Smooth muscle cell (in vitro differentiated cells): Measurements from ENCODE around the gene TNRC6C. TPM values are rescaled to one million over a fixed set of nuclear protein-coding genes. Genes with fewer than 3 reads are reported as not detected.

Source experiments
- DNase-seq: peaks from one replicate; lab custom pipeline; 2025; ENCODE audit not compliant: unreplicated experiment; lab: John Stamatoyannopoulos, UW
- H2AFZ ChIP-seq: fragments of 200-600 bp; sonication (generic); 2 replicates; pipeline ENCODE4 v1.6.0; 2016; ENCODE audit warnings: antibody characterized with exemption, low read depth, mild to moderate bottlenecking
- H3F3A ChIP-seq: fragments of 200-600 bp; sonication (generic); 2 replicates; pipeline ENCODE4 v1.6.0; 2017; ENCODE audit warnings: antibody characterized with exemption, low read depth
- H3K27ac ChIP-seq: fragments of 200-600 bp; sonication (generic); 2 replicates; pipeline ENCODE4 v1.5.1; 2016; ENCODE audit warnings: low read depth, mild to moderate bottlenecking
- H3K27me3 ChIP-seq: fragments of 200-600 bp; sonication (generic); 2 replicates; pipeline ENCODE4 v1.6.1; 2016; ENCODE audit warnings: low read depth, mild to moderate bottlenecking
- H3K36me3 ChIP-seq: fragments of 200-600 bp; sonication (generic); 2 replicates; pipeline ENCODE4 v1.5.1; 2016; ENCODE audit warnings: low read depth
- H3K4me1 ChIP-seq: fragments of 200-600 bp; sonication (generic); 2 replicates; pipeline ENCODE4 v1.5.1; 2016; ENCODE audit warnings: low read depth
- H3K4me2 ChIP-seq: fragments of 200-600 bp; sonication (generic); 2 replicates; pipeline ENCODE4 v1.6.0; 2016; ENCODE audit warnings: mild to moderate bottlenecking
- H3K4me3 ChIP-seq: fragments of 200-600 bp; sonication (generic); 2 replicates; pipeline ENCODE4 v1.5.1; 2016; ENCODE audit warnings: mild to moderate bottlenecking
- H3K79me2 ChIP-seq: fragments of 200-600 bp; sonication (generic); 2 replicates; pipeline ENCODE4 v1.6.0; 2016; ENCODE audit warnings: low read depth, mild to moderate bottlenecking
- H3K9ac ChIP-seq: fragments of 200-600 bp; sonication (generic); 2 replicates; pipeline ENCODE4 v1.6.0; 2016; ENCODE audit warnings: low read depth
- H3K9me3 ChIP-seq: fragments of 200-600 bp; sonication (generic); replicated peaks from 2 replicates; pipeline ENCODE4 v1.5.1; 2016; ENCODE audit warnings: low read depth
- H4K20me1 ChIP-seq: fragments of 200-600 bp; sonication (generic); 2 replicates; pipeline ENCODE4 v1.6.0; 2016; ENCODE audit warnings: low read depth
- WGBS: methylation state at CpG from one replicate; pipeline ENCODE4 v1.1.7; 2016; ENCODE audit warnings: low lambda C conversion rate; 5-methylcytosine and 5-hydroxymethylcytosine counted together
- polyA plus RNA-seq: library from polyadenylated mRNA; unstranded; fragments of >200 nt; fragmentation: Nextera tagmentation; extraction: Ambion mirVana; gene quantifications from 2 replicates; pipeline ENCODE4 v1.2.1, GENCODE V29; 2016
- total RNA-seq: library from RNA; depleted of rRNA; stranded (reverse); fragments of >200 nt; gene quantifications from 2 replicates; pipeline ENCODE4 v1.2.3, GENCODE V29; 2014
- TF ChIP-seq, protein P1 (sequence below): fragments of 200-600 bp; sonication (generic); IDR thresholded peaks from 2 replicates; pipeline ENCODE4 v1.5.1; 2017; ENCODE audit warnings: borderline replicate concordance, mild to moderate bottlenecking, antibody characterized with exemption; ENCODE audit not compliant: insufficient read depth, poor library complexity, severe bottlenecking

TNRC6C gene
- total and polyA plus RNA-seq, 2 experiments from 2014 or later: 2.4 to 3.9 TPM

GRCh38 chr17:77999413-78000173, 41.1 kb downstream of the TNRC6C start:
- no peak for DNase-seq
- Histone ChIP-seq H3K27me3 (no peaks in the 10 kb centered on the region), H3K4me2 (peak overlapping the region; percentile 74), H3K4me3 (no peak overlapping the region), H3K9ac (no peak overlapping the region), H4K20me1 (peaks cover 15% of the 10 kb centered on the region), H3K27ac (peak overlapping the region; percentile 61), H3F3A (no peaks in the 10 kb centered on the region), H3K79me2 (no peaks in the 10 kb centered on the region), H3K9me3 (no peaks in the 10 kb centered on the region), H3K4me1 (peaks cover 20% of the 10 kb centered on the region), H3K36me3 (peaks cover 4% of the 10 kb centered on the region), H2AFZ (no peak overlapping the region)
- 87% methylated on average over 7 of the region's 7 CpGs for WGBS
- TF ChIP-seq, protein P1, sequence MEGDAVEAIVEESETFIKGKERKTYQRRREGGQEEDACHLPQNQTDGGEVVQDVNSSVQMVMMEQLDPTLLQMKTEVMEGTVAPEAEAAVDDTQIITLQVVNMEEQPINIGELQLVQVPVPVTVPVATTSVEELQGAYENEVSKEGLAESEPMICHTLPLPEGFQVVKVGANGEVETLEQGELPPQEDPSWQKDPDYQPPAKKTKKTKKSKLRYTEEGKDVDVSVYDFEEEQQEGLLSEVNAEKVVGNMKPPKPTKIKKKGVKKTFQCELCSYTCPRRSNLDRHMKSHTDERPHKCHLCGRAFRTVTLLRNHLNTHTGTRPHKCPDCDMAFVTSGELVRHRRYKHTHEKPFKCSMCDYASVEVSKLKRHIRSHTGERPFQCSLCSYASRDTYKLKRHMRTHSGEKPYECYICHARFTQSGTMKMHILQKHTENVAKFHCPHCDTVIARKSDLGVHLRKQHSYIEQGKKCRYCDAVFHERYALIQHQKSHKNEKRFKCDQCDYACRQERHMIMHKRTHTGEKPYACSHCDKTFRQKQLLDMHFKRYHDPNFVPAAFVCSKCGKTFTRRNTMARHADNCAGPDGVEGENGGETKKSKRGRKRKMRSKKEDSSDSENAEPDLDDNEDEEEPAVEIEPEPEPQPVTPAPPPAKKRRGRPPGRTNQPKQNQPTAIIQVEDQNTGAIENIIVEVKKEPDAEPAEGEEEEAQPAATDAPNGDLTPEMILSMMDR: no peak

DNA sequence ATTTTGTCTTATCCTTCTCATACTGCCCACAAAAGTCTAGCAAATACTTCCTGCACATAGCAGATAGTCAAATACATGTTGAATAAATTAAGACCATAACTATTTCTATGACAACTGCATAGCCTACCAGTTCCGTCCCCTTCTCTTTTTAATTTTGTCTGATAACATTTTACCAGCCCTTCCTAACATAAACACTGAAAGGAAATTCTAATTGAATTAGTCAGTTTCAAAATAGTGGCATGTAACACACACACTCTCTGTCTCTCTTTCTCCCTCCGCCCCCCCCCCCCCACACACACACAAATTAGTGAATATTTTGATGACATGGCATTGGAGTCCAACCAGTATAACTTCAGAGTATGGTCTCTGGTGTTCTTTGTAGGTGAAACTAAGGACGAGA, 41.8 kb downstream of the TNRC6C start:
- 31% methylated on average over 3 of the region's 3 CpGs for WGBS
- Histone ChIP-seq H2AFZ (no peak overlapping the region), H3K4me3 (no peak overlapping the region), H3K27me3 (no peaks in the 10 kb centered on the region), H3F3A (no peaks in the 10 kb centered on the region), H3K36me3 (peaks cover 4% of the 10 kb centered on the region), H3K9ac (no peak overlapping the region), H4K20me1 (peaks cover 8% of the 10 kb centered on the region), H3K4me2 (peak overlapping the region; percentile 74), H3K79me2 (no peaks in the 10 kb centered on the region), H3K4me1 (peaks cover 20% of the 10 kb centered on the region), H3K27ac (peak overlapping the region; percentile 61), H3K9me3 (no peaks in the 10 kb centered on the region)
- no peak for DNase-seq
- TF ChIP-seq, protein P1: no peak

- Histone ChIP-seq H3K4me2 (peak overlapping the region; percentile 20), H3F3A (no peaks in the 10 kb centered on the region), H3K9ac (no peak overlapping the region), H3K4me3 (no peak overlapping the region), H4K20me1 (peaks cover 7% of the 10 kb centered on the region), H3K27ac (peak overlapping the region; percentile 61), H3K4me1 (peaks cover 20% of the 10 kb centered on the region), H3K79me2 (no peaks in the 10 kb centered on the region), H3K27me3 (no peaks in the 10 kb centered on the region), H3K9me3 (no peaks in the 10 kb centered on the region), H3K36me3 (peaks cover 4% of the 10 kb centered on the region), H2AFZ (no peak overlapping the region)
- DNase-seq: no peak
- TF ChIP-seq, protein P1: no peak
- WGBS: 86% methylated on average over 3 of the region's 3 CpGs
Observed at GRCh38 chr17:78001182-78001581, 42.7 kb downstream of the TNRC6C start.

GRCh38 chr17:78001612-78002011, 43.1 kb downstream of the TNRC6C start:
- no peaks in the 10 kb centered on the region for H3K27me3 ChIP-seq
- DNase-seq: no peak
- H2AFZ ChIP-seq: no peak overlapping the region
- no peaks in the 10 kb centered on the region for H3F3A ChIP-seq
- H3K9me3 ChIP-seq: no peaks in the 10 kb centered on the region
- H3K4me3 ChIP-seq: no peak overlapping the region
- peaks cover 20% of the 10 kb centered on the region for H3K4me1 ChIP-seq
- WGBS: 62% methylated on average over 3 of the region's 3 CpGs
- no peak overlapping the region for H3K27ac ChIP-seq
- TF ChIP-seq, protein P1: no peak
- peaks cover 7% of the 10 kb centered on the region for H4K20me1 ChIP-seq
- H3K36me3 ChIP-seq: peaks cover 4% of the 10 kb centered on the region
- H3K9ac ChIP-seq: no peak overlapping the region
- H3K79me2 ChIP-seq: no peaks in the 10 kb centered on the region
- H3K4me2 ChIP-seq: no peak overlapping the region
